Activated CD8-positive, alpha-beta T cell treated with anti-CD3 and anti-CD28 coated beads, Interleukin-2, amount 10 ng/mL, durations not matched to agents 7 days and 5 days (primary cell): ENCODE results near the gene ANO2. TPM values are rescaled to one million over a fixed set of nuclear protein-coding genes. Genes with fewer than 3 reads are reported as not detected.

ENCODE experiments used
- ATAC-seq: fragments of 150-1000 bp; cut with Tn5 transposase; one replicate; pipeline ENCODE4 v1.10.0; 2021; ENCODE audit warnings: moderate library complexity
- CTCF ChIA-PET: fragments of 350-600 bp; sonication (Branson Sonifier 250); formaldehyde crosslinking; loops from one replicate; lab custom pipeline; 2021; ENCODE audit warnings: antibody characterized with exemption; lab: Charles Lee
- POLR2A ChIA-PET: fragments of 350-600 bp; sonication (Branson Sonifier 250); formaldehyde crosslinking; loops from one replicate; lab custom pipeline; 2021; ENCODE audit warnings: antibody characterized with exemption; lab: Charles Lee
- DNase-seq: peaks from one replicate; pipeline ENCODE4 v3.0.0-alpha.2; 2020
- H3K27ac Mint-ChIP-seq: one replicate; pipeline ENCODE4 v1.8.0; 2021; ENCODE audit warnings: mild to moderate bottlenecking, mixed read lengths
- H3K27me3 Mint-ChIP-seq: one replicate; pipeline ENCODE4 v1.8.0; 2021; ENCODE audit warnings: low read depth, mixed read lengths
- H3K36me3 Mint-ChIP-seq: one replicate; pipeline ENCODE4 v1.8.0; 2021; ENCODE audit warnings: low read depth, mixed read lengths
- H3K4me1 Mint-ChIP-seq: one replicate; pipeline ENCODE4 v1.8.0; 2021; ENCODE audit warnings: low read depth, mixed read lengths
- H3K4me3 Mint-ChIP-seq: one replicate; pipeline ENCODE4 v1.8.0; 2021; ENCODE audit warnings: mild to moderate bottlenecking, mixed read lengths
- H3K9me3 Mint-ChIP-seq: one replicate; pipeline ENCODE4 v1.8.0; 2022; ENCODE audit warnings: mixed read lengths; ENCODE audit not compliant: insufficient read depth
- total RNA-seq, 2 experiments: library from RNA; stranded (reverse); gene quantifications; one replicate each; pipeline ENCODE4 v1.2.3, GENCODE V29; 2021

The ANO2 gene
- total RNA-seq, 2 experiments from 2014 or later, result not detected

DNA sequence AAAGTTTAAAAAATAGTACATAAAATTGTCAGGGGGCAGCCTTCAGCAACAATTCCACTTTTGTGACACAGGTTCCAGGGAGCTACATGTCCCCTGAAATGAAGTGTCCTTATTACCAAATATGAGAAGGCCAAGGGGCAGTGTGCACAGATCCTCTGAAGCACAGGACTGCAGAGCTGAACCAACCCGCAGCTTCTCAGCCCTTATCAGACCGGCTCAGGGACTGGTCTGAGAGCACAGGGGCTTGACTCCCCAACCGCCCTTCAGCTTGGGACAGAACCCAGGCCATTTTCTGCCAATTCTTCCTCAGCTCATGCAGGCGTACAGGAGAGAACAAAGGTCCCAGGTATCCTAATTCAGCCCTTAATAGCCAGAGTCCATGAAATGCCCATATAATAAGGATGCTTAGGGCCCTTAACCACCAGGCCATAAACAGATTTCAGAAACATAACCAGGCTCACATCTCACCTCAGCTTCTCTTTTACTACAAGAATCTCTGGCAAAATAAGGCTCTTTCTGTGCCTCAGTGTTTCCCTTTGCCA is 221.3 kb downstream of the ANO2 start:
- Mint-ChIP-seq H3K9me3 (no peaks in the 10 kb centered on the region), H3K4me3 (no peak overlapping the region), H3K27me3 (peaks cover 10% of the 10 kb centered on the region), H3K4me1 (no peaks in the 10 kb centered on the region), H3K27ac (no peak overlapping the region), H3K36me3 (no peaks in the 10 kb centered on the region)
- ChIA-PET CTCF (no interaction called here), POLR2A (no interaction called here)
- ATAC-seq (no peak), DNase-seq (no peak)

DNA sequence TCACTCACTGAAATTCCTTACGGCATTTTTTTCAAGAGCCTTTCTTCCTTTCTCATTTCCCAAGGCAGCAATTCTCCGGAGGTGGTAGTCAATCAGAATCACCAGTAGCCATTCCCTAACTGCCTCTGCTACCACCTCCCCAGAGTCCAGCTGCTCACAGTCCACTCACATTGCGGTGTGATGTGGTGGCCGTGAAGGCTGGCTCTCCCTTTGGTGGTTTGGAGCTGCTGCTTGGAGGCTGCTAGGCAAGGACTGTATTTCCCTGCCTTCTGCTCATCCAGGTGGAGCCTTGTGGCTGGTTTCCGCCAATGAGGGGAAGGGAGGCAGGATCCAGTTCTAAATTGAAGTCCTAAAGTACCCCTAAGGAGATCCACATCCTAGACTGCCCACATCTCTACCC is 222.0 kb downstream of the ANO2 start:
- no peaks in the 10 kb centered on the region for H3K36me3 Mint-ChIP-seq
- no peaks in the 10 kb centered on the region for H3K4me1 Mint-ChIP-seq
- no peak for ATAC-seq
- H3K27me3 Mint-ChIP-seq, result peaks cover 10% of the 10 kb centered on the region
- CTCF ChIA-PET, result no interaction called here
- no peaks in the 10 kb centered on the region for H3K9me3 Mint-ChIP-seq
- H3K27ac Mint-ChIP-seq, result no peak overlapping the region
- no peak for DNase-seq
- POLR2A ChIA-PET, result no interaction called here
- H3K4me3 Mint-ChIP-seq, result no peak overlapping the region

- Mint-ChIP-seq H3K27ac (no peak overlapping the region), H3K4me1 (no peaks in the 10 kb centered on the region), H3K4me3 (no peak overlapping the region), H3K27me3 (peaks cover 8% of the 10 kb centered on the region), H3K9me3 (no peaks in the 10 kb centered on the region), H3K36me3 (no peaks in the 10 kb centered on the region)
- POLR2A ChIA-PET, result no interaction called here
- DNase-seq (no peak), ATAC-seq (no peak)
- CTCF ChIA-PET, result no interaction called here
Measured at GRCh38 chr12:5720381-5721005, 224.6 kb downstream of the ANO2 start.

DNA sequence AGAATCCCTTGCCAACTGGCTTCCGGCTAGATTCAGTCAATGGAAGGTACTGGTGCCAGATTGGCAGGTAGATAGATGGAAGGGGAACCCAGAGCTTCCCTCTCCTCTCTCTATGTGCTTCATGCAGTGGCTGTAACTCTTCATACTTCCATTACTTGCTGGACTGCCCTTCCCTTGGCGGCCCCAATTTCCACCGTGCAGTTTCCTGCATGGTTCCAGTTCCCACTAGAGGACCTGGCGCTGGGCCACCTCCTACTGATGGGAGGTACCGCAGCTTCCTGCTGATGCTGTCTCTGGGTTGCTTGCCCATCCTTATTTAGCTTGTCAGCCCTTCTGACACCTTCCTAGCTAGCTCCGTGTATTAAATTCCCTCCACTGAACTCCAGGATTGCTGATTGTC is 226.4 kb downstream of the ANO2 start:
- ChIA-PET POLR2A (no interaction called here), CTCF (no interaction called here)
- Mint-ChIP-seq H3K27me3 (peaks cover 8% of the 10 kb centered on the region), H3K27ac (no peak overlapping the region), H3K36me3 (no peaks in the 10 kb centered on the region), H3K4me1 (no peaks in the 10 kb centered on the region), H3K4me3 (no peak overlapping the region), H3K9me3 (no peaks in the 10 kb centered on the region)
- DNase-seq, result no peak
- ATAC-seq, result no peak

GRCh38 chr12:5718073-5718472 is 227.0 kb downstream of the ANO2 start:
- no peak overlapping the region for H3K27ac Mint-ChIP-seq
- peaks cover 8% of the 10 kb centered on the region for H3K27me3 Mint-ChIP-seq
- no peak overlapping the region for H3K4me3 Mint-ChIP-seq
- no peaks in the 10 kb centered on the region for H3K36me3 Mint-ChIP-seq
- ChIA-PET POLR2A (no interaction called here), CTCF (no interaction called here)
- H3K4me1 Mint-ChIP-seq, result no peaks in the 10 kb centered on the region
- H3K9me3 Mint-ChIP-seq, result no peaks in the 10 kb centered on the region
- ATAC-seq (no peak), DNase-seq (no peak)

- ATAC-seq (no peak), DNase-seq (no peak)
- ChIA-PET POLR2A (no interaction called here), CTCF (no interaction called here)
- no peak overlapping the region for H3K27ac Mint-ChIP-seq
- H3K9me3 Mint-ChIP-seq, result no peaks in the 10 kb centered on the region
- H3K4me1 Mint-ChIP-seq, result no peaks in the 10 kb centered on the region
- H3K4me3 Mint-ChIP-seq, result no peak overlapping the region
- H3K36me3 Mint-ChIP-seq, result no peaks in the 10 kb centered on the region
- H3K27me3 Mint-ChIP-seq, result peaks cover 5% of the 10 kb centered on the region
Measured at GRCh38 chr12:5716976-5717375, 228.1 kb downstream of the ANO2 start.

DNA sequence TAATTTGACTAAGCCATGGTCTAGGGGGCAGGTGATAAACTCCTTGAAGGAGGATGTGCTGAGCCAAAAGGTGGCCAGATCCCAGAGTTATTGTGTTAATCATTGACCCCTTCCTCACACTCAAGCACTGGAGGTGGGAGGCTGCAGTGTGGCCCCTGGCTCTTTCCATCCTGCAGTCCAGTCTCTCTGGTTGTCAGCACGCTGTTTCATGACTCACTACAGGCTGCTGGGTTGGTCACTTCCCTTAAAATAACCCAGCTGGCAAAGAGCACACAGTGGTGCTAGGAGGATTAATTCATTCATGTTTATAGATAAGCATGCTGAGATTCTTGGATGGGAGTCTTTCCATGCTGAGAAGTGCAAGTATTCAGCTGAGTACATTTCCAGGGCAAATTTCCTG is 228.9 kb downstream of the ANO2 start:
- H3K27me3 Mint-ChIP-seq, result peaks cover 5% of the 10 kb centered on the region
- H3K9me3 Mint-ChIP-seq, result no peaks in the 10 kb centered on the region
- no peaks in the 10 kb centered on the region for H3K4me1 Mint-ChIP-seq
- no peak for ATAC-seq
- POLR2A ChIA-PET, result no interaction called here
- CTCF ChIA-PET, result no interaction called here
- no peak overlapping the region for H3K27ac Mint-ChIP-seq
- no peak for DNase-seq
- no peak overlapping the region for H3K4me3 Mint-ChIP-seq
- H3K36me3 Mint-ChIP-seq, result no peaks in the 10 kb centered on the region

- peaks cover 2% of the 10 kb centered on the region for H3K27me3 Mint-ChIP-seq
- H3K36me3 Mint-ChIP-seq, result no peaks in the 10 kb centered on the region
- ChIA-PET CTCF (interaction anchor here (0.6 to 1.3 kb wide), 2 partner anchors 31 to 862 kb away, joined by 3 read pairs; no protein-coding TSS in a partner anchor), POLR2A (no interaction called here)
- no peaks in the 10 kb centered on the region for H3K9me3 Mint-ChIP-seq
- DNase-seq (no peak), ATAC-seq (no peak)
- no peak overlapping the region for H3K27ac Mint-ChIP-seq
- H3K4me1 Mint-ChIP-seq, result no peaks in the 10 kb centered on the region
- H3K4me3 Mint-ChIP-seq, result no peak overlapping the region
Measured at GRCh38 chr12:5715021-5715420, 230.0 kb downstream of the ANO2 start.

DNA sequence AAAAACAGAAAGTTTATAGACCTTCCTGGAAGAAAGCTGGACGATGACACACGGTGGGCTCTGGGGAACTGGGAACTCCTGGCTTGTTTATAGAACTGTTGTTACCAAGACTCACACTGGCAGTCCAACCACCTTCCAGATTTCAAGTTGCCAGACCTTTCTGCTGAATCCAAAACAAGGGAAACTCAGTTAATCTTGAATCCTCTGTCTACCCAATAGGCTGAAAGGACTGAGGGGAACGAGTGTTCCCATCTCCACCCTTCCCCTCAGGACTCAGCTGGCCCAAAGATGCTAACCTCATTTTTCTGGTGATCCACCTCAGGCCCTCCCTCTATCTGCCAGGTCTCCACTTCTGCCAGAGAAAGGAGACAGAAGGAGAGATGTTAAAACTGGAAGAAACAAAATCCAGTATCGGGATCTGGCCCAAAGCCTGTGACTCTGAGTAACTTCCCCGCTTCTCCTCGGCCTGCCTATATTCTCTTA is 231.4 kb downstream of the ANO2 start:
- POLR2A ChIA-PET, result no interaction called here
- no peaks in the 10 kb centered on the region for H3K4me1 Mint-ChIP-seq
- H3K36me3 Mint-ChIP-seq, result no peaks in the 10 kb centered on the region
- peaks cover 2% of the 10 kb centered on the region for H3K27me3 Mint-ChIP-seq
- H3K27ac Mint-ChIP-seq, result no peak overlapping the region
- ATAC-seq (no peak), DNase-seq (no peak)
- CTCF ChIA-PET, result no interaction called here
- H3K4me3 Mint-ChIP-seq, result no peak overlapping the region
- no peaks in the 10 kb centered on the region for H3K9me3 Mint-ChIP-seq

- no peak overlapping the region for H3K4me3 Mint-ChIP-seq
- POLR2A ChIA-PET, result no interaction called here
- H3K27me3 Mint-ChIP-seq, result no peaks in the 10 kb centered on the region
Measured at GRCh38 chr12:5710260-5710878, 234.7 kb downstream of the ANO2 start.

GRCh38 chr12:5708371-5708770 is 236.7 kb downstream of the ANO2 start:
- ATAC-seq (no peak), DNase-seq (no peak)
- Mint-ChIP-seq H3K27ac (no peak overlapping the region), H3K4me3 (no peak overlapping the region), H3K4me1 (no peaks in the 10 kb centered on the region), H3K9me3 (no peaks in the 10 kb centered on the region), H3K27me3 (no peaks in the 10 kb centered on the region), H3K36me3 (no peaks in the 10 kb centered on the region)
- ChIA-PET CTCF (no interaction called here), POLR2A (no interaction called here)

More at GRCh38 chr12:5710260-5710878, 234.7 kb downstream of the ANO2 start:
- no peaks in the 10 kb centered on the region for H3K9me3 Mint-ChIP-seq
- no peak overlapping the region for H3K27ac Mint-ChIP-seq
- no peak for DNase-seq
- no peak for ATAC-seq
- H3K36me3 Mint-ChIP-seq, result no peaks in the 10 kb centered on the region
- no peaks in the 10 kb centered on the region for H3K4me1 Mint-ChIP-seq
- CTCF ChIA-PET, result no interaction called here

DNA sequence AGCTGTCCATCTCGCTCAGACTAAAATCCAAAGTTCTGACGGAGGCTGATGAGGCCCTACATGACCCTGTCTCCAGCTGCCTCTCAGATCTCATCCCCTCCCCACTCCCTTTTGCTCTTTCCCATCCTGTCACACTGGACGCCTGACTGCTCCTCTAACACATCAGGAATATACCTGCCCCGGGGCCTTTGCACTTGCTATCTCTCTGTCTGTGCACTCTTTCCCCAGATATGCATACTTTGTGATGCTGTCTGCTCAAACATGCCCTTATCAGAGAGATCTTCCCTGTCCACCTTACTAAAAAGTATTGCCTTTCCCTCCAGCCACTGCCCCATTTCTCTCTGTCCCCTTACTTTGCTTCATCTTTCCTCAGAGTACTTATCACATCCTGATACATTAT is 238.8 kb downstream of the ANO2 start:
- DNase-seq, result no peak
- ChIA-PET CTCF (no interaction called here), POLR2A (no interaction called here)
- no peak overlapping the region for H3K27ac Mint-ChIP-seq
- no peaks in the 10 kb centered on the region for H3K4me1 Mint-ChIP-seq
- H3K27me3 Mint-ChIP-seq, result no peaks in the 10 kb centered on the region
- H3K36me3 Mint-ChIP-seq, result no peaks in the 10 kb centered on the region
- ATAC-seq, result no peak
- H3K9me3 Mint-ChIP-seq, result no peaks in the 10 kb centered on the region
- no peak overlapping the region for H3K4me3 Mint-ChIP-seq
